ENCODE measurements around the gene PPIF.

Gene PPIF

DNA sequence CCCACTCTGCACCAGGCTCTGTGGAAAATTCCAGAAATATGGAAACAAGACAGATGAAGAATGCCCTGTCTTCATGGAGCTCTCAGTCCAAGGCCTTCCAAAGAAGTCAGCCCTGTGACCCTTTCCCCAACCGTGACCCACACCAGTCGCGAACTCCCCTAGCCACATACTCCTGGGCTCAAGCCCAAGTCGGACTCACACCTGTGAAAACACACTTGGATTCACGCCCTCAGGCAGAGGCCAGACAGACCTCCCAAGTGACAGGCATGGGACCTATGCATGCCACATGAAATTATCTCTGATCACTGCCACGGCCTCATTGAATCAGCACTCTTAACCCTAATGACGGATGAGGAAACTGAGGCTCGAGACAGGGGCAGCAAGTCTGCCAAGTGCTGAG lies 55.7 kb downstream of the PPIF start:
- no peak for DNase-seq (ENCODE audit: low read depth in 3 of 3)

DNA sequence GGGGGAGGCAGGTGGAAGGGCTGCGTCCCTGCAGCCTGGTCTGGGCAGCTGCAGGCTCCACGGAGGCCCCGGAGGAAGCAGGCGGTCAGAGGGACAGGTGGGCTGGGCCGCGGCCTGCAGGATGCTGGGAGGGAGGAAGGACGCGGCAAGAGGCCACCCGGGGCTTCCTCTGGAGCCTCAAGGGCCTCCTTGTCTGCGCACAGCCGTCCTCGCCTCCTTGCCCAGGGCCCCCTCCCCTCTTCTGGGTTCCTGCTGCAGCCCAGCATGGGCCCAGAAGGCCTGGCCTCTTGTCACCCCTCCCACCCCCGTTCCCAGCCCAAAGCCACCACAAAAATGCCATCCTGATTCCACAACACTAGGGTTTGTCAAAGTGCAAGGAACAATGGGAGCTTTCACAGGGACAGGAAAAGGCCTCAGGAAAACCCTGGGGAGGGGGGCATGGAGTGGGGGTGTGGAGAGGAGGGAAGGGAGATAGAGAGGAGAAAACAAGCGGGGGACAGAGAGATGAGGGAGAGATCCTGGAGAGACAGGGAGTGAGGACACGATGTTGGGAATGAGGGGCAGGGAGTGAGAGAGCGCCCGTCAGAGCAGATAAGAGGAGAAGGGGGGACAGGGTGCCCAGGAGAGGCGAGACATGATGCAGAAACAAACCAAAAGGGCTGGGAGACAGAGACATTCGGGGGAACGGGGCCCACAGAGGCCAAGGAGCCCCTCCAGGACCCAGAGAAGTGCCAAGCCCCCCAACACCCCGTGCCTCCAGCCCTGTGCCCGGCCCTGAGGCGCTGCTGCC lies 56.4 kb downstream of the PPIF start:
- no peak for DNase-seq (ENCODE audit: low read depth in 3 of 3)

DNA sequence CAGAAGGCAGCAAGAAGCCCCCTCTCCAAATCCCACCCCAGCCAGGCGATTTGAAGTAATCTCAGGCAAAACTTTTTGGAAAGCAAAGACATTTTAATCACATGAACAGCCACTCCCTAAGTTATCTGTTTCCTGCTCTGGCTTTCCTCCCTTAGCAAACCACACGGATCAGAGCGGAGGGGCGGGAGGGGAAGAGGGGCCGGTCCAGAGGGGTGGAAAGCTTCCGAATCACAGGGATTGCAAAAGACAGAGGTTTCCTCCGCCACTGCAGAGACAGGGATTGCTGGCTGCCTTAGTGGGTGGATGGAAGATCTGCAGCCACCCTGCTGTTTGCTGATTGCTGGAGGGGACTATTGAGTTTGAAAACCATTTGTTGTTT lies 57.0 kb downstream of the PPIF start:
- DNase-seq (ENCODE audit: low read depth in 3 of 3) = no peak

DNA sequence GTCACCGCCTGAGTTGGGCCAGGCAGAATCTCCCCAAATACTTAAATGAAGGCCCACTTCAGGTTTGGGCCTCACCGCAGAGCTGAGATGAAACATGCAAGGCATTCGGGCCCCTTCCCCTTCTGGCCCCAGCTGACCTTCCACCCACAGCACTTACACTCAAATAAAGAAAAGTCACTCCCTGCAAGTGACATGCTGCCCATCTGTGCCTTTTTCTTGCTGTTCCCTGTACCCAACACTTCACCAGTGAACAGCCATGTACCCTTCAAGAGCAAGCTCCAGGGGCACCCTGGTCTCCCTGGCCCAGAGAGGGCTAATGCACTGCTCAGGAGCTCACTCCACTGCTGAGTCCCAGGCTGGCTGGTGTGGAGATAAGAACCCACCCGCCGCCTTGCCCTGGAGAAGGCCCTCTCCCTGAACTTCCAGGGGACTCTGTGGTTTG lies 57.4 kb downstream of the PPIF start:
- DNase-seq (ENCODE audit: low read depth in 3 of 3) = no peak

All from stimulated activated CD4-positive, alpha-beta T cell treated with anti-CD3 and anti-CD28 coated beads, TNF-alpha, amount 100 ng/mL, for 4 hours (primary cell).